PC-3 (cell line): ENCODE results near the gene HUWE1. TPM values are rescaled to one million over a fixed set of nuclear protein-coding genes. Genes with fewer than 3 reads are reported as not detected.

Experiments used
- ATAC-seq: fragments of 200-7000 bp; cut with Tn5 transposase; 2 replicates; pipeline ENCODE4 v1.9.1; 2020; ENCODE audit warnings: mild to moderate bottlenecking, moderate library complexity
- BruUV-seq: library from RNA; stranded (reverse); fragments of 400-500 nt; replicated peaks from 2 replicates; lab custom pipeline; 2021; lab: Mats Ljungman, UMichigan
- CTCF ChIA-PET: fragments of 300-600 bp; sonication (Branson Sonifier 250); formaldehyde crosslinking; loops from one replicate; lab custom pipeline; 2022; ENCODE audit warnings: antibody characterized with exemption; lab: Charles Lee
- POLR2A ChIA-PET: fragments of 300-600 bp; sonication (Branson Sonifier 250); formaldehyde crosslinking; loops from one replicate; lab custom pipeline; 2022; ENCODE audit warnings: antibody characterized with exemption; ENCODE audit not compliant: unreplicated experiment; lab: Charles Lee
- DNase-seq: peaks from one replicate; pipeline ENCODE4 v3.0.0-alpha.2; 2015
- H2AFZ ChIP-seq: fragments of 300-600 bp; sonication (generic); 2 replicates; pipeline ENCODE4 v1.6.0; 2016; ENCODE audit warnings: antibody characterized with exemption, low read length
- H3F3A ChIP-seq: fragments of 300-600 bp; sonication (generic); one replicate; pipeline ENCODE4 v1.6.0; 2017; ENCODE audit warnings: antibody characterized with exemption, low read length, control low read depth, mild to moderate bottlenecking; ENCODE audit not compliant: unreplicated experiment
- H3K27ac ChIP-seq: fragments of 300-600 bp; sonication (generic); 2 replicates; pipeline ENCODE4 v1.5.1; 2016; ENCODE audit warnings: mild to moderate bottlenecking, low read length
- H3K27me3 ChIP-seq: fragments of 300-600 bp; sonication (generic); 2 replicates; pipeline ENCODE4 v1.6.1; 2016; ENCODE audit warnings: low read length, mixed read lengths
- H3K36me3 ChIP-seq: fragments of 300-600 bp; sonication (generic); 2 replicates; pipeline ENCODE4 v1.6.1; 2016; ENCODE audit warnings: low read depth, mixed run types, low read length, mixed read lengths
- H3K4me1 ChIP-seq: fragments of 300-600 bp; sonication (generic); 2 replicates; pipeline ENCODE4 v1.5.1; 2016; ENCODE audit warnings: low read length; ENCODE audit not compliant: insufficient read depth
- H3K4me2 ChIP-seq: fragments of 300-600 bp; sonication (generic); 2 replicates; pipeline ENCODE4 v1.6.0; 2016; ENCODE audit warnings: low read length
- H3K4me3 ChIP-seq: fragments of 300-600 bp; sonication (generic); 2 replicates; pipeline ENCODE4 v1.5.1; 2016; ENCODE audit warnings: mild to moderate bottlenecking, low read length, mixed read lengths
- H3K79me2 ChIP-seq: fragments of 300-600 bp; sonication (generic); 2 replicates; pipeline ENCODE4 v1.6.1; 2017; ENCODE audit warnings: low read length, mixed read lengths
- H3K9ac ChIP-seq: fragments of 300-600 bp; sonication (generic); 2 replicates; pipeline ENCODE4 v1.6.0; 2016; ENCODE audit warnings: mild to moderate bottlenecking, low read length
- H3K9me2 ChIP-seq: fragments of 300-600 bp; sonication (generic); replicated peaks from 2 replicates; pipeline ENCODE4 v1.6.1; 2016; ENCODE audit warnings: mixed run types, low read length, mixed read lengths
- H3K9me3 ChIP-seq: fragments of 300-600 bp; sonication (generic); 2 replicates; pipeline ENCODE4 v1.6.1; 2016; ENCODE audit warnings: low read length, mixed read lengths
- H4K20me1 ChIP-seq: fragments of 300-600 bp; sonication (generic); 2 replicates; pipeline ENCODE4 v1.6.1; 2016; ENCODE audit warnings: low read length, mixed read lengths
- CTCF ChIP-seq: fragments of 300-600 bp; sonication (generic); conservative IDR thresholded peaks from 2 replicates; pipeline ENCODE4 v1.5.1; 2017; ENCODE audit warnings: antibody characterized with exemption, low read depth, mild to moderate bottlenecking, low read length
- EZH2 ChIP-seq: fragments of 300-600 bp; sonication (generic); IDR thresholded peaks from one replicate; pipeline ENCODE4 v1.6.1; 2017; ENCODE audit warnings: antibody characterized with exemption, mild to moderate bottlenecking, low read length; ENCODE audit not compliant: unreplicated experiment
- EZH2phosphoT487 ChIP-seq: fragments of 300-600 bp; sonication (generic); IDR thresholded peaks from 2 replicates; pipeline ENCODE4 v1.6.1; 2018; ENCODE audit warnings: mild to moderate bottlenecking, antibody characterized with exemption, low read length, borderline replicate concordance
- intact Hi-C: fragments of 100-400 bp; cut with micrococcal nuclease; formaldehyde crosslinking; loops from 2 replicates; pipeline ENCODE4 v1.9.0; 2023
- total RNA-seq: library from RNA; depleted of rRNA; stranded (reverse); fragments of >200 nt; gene quantifications from 2 replicates; pipeline ENCODE4 v1.2.3, GENCODE V29; 2014

The HUWE1 gene
- total RNA-seq, 1 experiment from 2014 or later: 206 TPM

DNA sequence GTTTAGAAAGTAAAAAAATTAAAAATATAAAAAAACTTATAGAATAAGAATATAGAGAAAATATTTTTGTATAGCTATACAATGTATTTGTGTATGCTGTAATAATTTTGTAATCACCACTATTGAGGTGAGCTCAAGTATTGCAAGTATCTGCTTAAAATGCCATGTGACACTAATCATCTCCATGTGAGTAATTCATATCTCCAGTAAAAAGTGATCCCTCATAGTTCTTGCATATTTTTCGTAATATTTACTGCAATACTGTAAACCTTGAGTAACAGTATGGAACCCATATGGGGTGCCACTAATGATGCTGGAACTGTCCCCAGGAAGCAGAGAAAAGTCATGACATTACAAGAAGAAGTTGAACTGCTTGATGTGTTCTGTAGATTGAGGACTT, 43.2 kb upstream of the HUWE1 start:
- DNase-seq: no peak
- H3K9me3 ChIP-seq: no peaks in the 10 kb centered on the region
- H3K4me3 ChIP-seq: no peak overlapping the region
- ATAC-seq: no peak
- no peak overlapping the region for H3K9ac ChIP-seq
- no peak overlapping the region for H3K4me2 ChIP-seq
- H3K27ac ChIP-seq: no peak overlapping the region
- ChIA-PET CTCF (no interaction called here), POLR2A (no interaction called here)
- intact Hi-C loops: no loop called here
- no peaks in the 10 kb centered on the region for H3F3A ChIP-seq
- H3K9me2 ChIP-seq: no peaks in the 10 kb centered on the region
- H3K36me3 ChIP-seq: no peaks in the 10 kb centered on the region
- TF ChIP-seq EZH2phosphoT487: no peak
- BruUV-seq: no TSS peak
- no peak overlapping the region for H2AFZ ChIP-seq
- H4K20me1 ChIP-seq: no peaks in the 10 kb centered on the region
- no peaks in the 10 kb centered on the region for H3K27me3 ChIP-seq
- no peaks in the 10 kb centered on the region for H3K79me2 ChIP-seq
- peaks cover 11% of the 10 kb centered on the region for H3K4me1 ChIP-seq

DNA sequence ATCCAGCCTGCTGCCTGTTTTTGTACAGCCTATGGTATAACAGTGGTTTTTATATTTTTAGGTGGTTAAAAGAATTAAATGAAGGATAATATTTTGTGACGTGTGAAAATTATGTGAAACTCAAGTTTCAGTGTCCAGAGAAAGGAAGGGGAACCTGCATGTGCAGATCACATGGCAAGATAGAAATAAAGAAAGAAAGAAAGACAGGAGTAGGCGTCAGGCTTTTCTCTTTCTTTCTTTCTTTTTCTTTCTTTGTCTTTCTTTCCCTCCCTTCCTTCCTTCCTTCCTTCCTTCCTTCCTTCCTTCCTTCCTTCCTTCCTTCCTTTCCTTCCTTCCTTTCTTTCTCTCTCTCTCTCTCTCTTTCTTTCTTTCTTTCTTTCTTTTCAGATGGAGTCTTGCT, 42.0 kb upstream of the HUWE1 start:
- Histone ChIP-seq H3K27me3 (no peaks in the 10 kb centered on the region), H3K4me2 (no peak overlapping the region), H4K20me1 (no peaks in the 10 kb centered on the region), H2AFZ (no peak overlapping the region), H3K4me1 (peaks cover 11% of the 10 kb centered on the region), H3K9me2 (no peaks in the 10 kb centered on the region), H3F3A (no peaks in the 10 kb centered on the region), H3K4me3 (no peak overlapping the region), H3K9ac (no peak overlapping the region), H3K36me3 (no peaks in the 10 kb centered on the region), H3K27ac (no peak overlapping the region), H3K9me3 (no peaks in the 10 kb centered on the region), H3K79me2 (no peaks in the 10 kb centered on the region)
- DNase-seq (no peak), ATAC-seq (no peak)
- TF ChIP-seq CTCF (no peak), EZH2phosphoT487 (no peak), EZH2 (no peak)
- no TSS peak for BruUV-seq
- CTCF ChIA-PET: no interaction called here
- POLR2A ChIA-PET: no interaction called here
- intact Hi-C loops: no loop called here

GRCh38 chrX:53724872-53725271, 38.4 kb upstream of the HUWE1 start:
- Histone ChIP-seq H3K4me3 (no peak overlapping the region), H3K9ac (no peak overlapping the region), H3K4me2 (no peak overlapping the region), H3K36me3 (no peaks in the 10 kb centered on the region), H3K9me3 (no peaks in the 10 kb centered on the region), H2AFZ (no peak overlapping the region), H3K4me1 (peaks cover 11% of the 10 kb centered on the region), H3K9me2 (no peaks in the 10 kb centered on the region), H3K79me2 (no peaks in the 10 kb centered on the region), H4K20me1 (no peaks in the 10 kb centered on the region), H3K27me3 (no peaks in the 10 kb centered on the region), H3F3A (no peaks in the 10 kb centered on the region), H3K27ac (no peak overlapping the region)
- CTCF ChIA-PET: no interaction called here
- TF ChIP-seq EZH2phosphoT487 (no peak), CTCF (no peak), EZH2 (no peak)
- BruUV-seq: no TSS peak
- ATAC-seq: no peak
- POLR2A ChIA-PET: no interaction called here
- no peak for DNase-seq
- intact Hi-C loops: no loop called here
